ENCODE results near the gene VTI1A.

GRCh38 chr10:112701211-112701877, 254.3 kb downstream of the VTI1A start:
- no peak for TF ChIP-seq EHMT2 (IDR thresholded peaks at IDR 0.05)
- no peak for TF ChIP-seq ZNF384 (IDR thresholded peaks at IDR 0.05; ENCODE audit: low read depth, low read length)
- TF ChIP-seq KAT7 (CRISPR knock-in tag; IDR thresholded peaks at IDR 0.05; ENCODE audit: borderline replicate concordance) = no peak
- TF ChIP-seq SMC3 (conservative IDR thresholded peaks at IDR 0.05; ENCODE audit: insufficient read depth, low read depth, low read length) = no peak
- TF ChIP-seq PHF20 (IDR thresholded peaks at IDR 0.05; ENCODE audit: partially characterized antibody) = no peak
- TF ChIP-seq COPS2 (conservative IDR thresholded peaks at IDR 0.05) = no peak
- no peak for TF ChIP-seq E2F5 (CRISPR knock-in tag; IDR thresholded peaks at IDR 0.05)
- no peak for TF ChIP-seq NR3C1 (CRISPR knock-in tag; IDR thresholded peaks at IDR 0.05)
- no peak for TF ChIP-seq TBL1XR1 (IDR thresholded peaks at IDR 0.05; ENCODE audit: low read length in 2 of 2)
- TF ChIP-seq TCF7 (IDR thresholded peaks at IDR 0.05; ENCODE audit: borderline replicate concordance) = no peak
- no peak for TF ChIP-seq JUND (IDR thresholded peaks at IDR 0.05; ENCODE audit: borderline replicate concordance, low read depth, low read length)
- TF ChIP-seq JUND (tag; IDR thresholded peaks at IDR 0.05; ENCODE audit: borderline replicate concordance, low read depth, low read length) = no peak
- no peak for TF ChIP-seq CTCF (IDR thresholded peaks at IDR 0.05 in 2 of 3, conservative IDR thresholded peaks at IDR 0.05 in 1 of 3; ENCODE audit: insufficient read depth in 2 of 3, low read depth in 1 of 3, low read length in 3 of 3)
- TF ChIP-seq ZNF589 (CRISPR knock-in tag; IDR thresholded peaks at IDR 0.05; ENCODE audit: low read depth) = no peak

Measured in K562 (cell line).